ENCODE results near the gene SLC9A3.

SLC9A3 gene

DNA sequence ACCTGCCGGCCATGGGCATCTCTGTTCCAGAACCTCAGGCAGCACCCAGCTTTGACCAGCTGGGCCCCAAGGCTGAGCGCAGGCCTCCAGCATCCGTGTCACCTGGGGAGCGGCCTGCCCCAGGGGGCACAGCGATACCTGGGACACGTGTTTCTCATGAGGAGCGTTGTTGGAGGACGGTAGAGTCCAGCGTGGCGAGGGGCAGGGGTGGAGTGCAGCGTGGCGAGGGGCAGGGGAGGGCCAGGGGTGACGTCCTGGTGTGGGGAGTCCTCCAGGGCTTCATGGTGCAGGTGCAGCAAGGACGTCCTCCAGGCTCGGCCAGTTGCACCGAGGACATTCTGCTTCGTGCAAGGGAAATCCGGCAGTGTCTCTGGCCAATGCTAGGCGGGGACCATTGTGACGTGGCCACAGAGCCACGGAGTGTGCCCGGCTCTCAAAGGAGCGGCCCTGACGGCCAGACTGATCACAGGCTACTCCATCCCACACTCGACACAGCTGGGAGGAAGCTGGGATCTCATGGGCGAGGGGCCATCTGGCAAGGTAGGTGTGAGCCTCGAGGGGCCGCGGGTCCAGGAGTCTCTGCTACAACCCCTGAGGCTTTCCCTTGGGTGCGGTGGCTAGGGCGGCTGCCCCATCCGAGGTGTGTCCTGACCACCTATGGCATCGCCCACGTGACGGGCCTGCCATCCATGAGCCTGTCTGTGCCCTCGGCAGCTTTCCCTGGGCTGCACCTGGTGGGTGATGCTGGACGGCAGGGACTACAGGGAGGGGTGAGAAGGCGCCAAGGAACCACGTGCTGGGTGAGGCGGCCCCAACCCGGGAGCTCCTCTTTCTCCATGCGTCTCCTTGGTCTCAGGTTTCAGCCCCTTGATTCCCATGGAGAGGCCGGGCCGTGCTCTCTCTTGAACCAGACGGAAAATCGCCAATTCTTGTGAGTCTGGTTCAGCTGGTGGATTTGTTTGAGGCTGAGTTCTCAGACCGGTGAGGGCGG, 33.8 kb downstream of the SLC9A3 start:
- H3K79me2 ChIP-seq (ENCODE audit: insufficient read depth, low read length): no peaks in the 10 kb centered on the region

GRCh38 chr5:489689-490080, 34.6 kb downstream of the SLC9A3 start:
- TF ChIP-seq EZH2 (IDR thresholded peaks at IDR 0.05; ENCODE audit: borderline replicate concordance, low read length): no peak
- TF ChIP-seq, protein P1, sequence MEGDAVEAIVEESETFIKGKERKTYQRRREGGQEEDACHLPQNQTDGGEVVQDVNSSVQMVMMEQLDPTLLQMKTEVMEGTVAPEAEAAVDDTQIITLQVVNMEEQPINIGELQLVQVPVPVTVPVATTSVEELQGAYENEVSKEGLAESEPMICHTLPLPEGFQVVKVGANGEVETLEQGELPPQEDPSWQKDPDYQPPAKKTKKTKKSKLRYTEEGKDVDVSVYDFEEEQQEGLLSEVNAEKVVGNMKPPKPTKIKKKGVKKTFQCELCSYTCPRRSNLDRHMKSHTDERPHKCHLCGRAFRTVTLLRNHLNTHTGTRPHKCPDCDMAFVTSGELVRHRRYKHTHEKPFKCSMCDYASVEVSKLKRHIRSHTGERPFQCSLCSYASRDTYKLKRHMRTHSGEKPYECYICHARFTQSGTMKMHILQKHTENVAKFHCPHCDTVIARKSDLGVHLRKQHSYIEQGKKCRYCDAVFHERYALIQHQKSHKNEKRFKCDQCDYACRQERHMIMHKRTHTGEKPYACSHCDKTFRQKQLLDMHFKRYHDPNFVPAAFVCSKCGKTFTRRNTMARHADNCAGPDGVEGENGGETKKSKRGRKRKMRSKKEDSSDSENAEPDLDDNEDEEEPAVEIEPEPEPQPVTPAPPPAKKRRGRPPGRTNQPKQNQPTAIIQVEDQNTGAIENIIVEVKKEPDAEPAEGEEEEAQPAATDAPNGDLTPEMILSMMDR (IDR thresholded peaks at IDR 0.05; ENCODE audit: low read length): no peak
- H3K9me3 ChIP-seq (ENCODE audit: low read length): no peaks in the 10 kb centered on the region
- no peak overlapping the region for H3K27ac ChIP-seq (ENCODE audit: low read depth, low read length, poor library complexity, severe bottlenecking)
- no peak overlapping the region for H3K4me3 ChIP-seq (ENCODE audit: low read depth, low read length, poor library complexity, severe bottlenecking)
- H3K4me2 ChIP-seq (ENCODE audit: low read length): no peak overlapping the region
- no peaks in the 10 kb centered on the region for H3K36me3 ChIP-seq (ENCODE audit: insufficient read depth, low read length)
- no peaks in the 10 kb centered on the region for H3K4me1 ChIP-seq (ENCODE audit: insufficient read depth, low read length, severe bottlenecking)
- no peaks in the 10 kb centered on the region for H3K79me2 ChIP-seq (ENCODE audit: insufficient read depth, low read length)
- H3F3A ChIP-seq (ENCODE audit: insufficient read depth, low read length): no peaks in the 10 kb centered on the region
- H2AFZ ChIP-seq (ENCODE audit: low read length): no peak overlapping the region
- no peak overlapping the region for H3K9ac ChIP-seq (ENCODE audit: low read length)
- no peaks in the 10 kb centered on the region for H4K20me1 ChIP-seq (ENCODE audit: insufficient read depth, low read length)
- no peaks in the 10 kb centered on the region for H3K9me2 ChIP-seq (ENCODE audit: low read depth, low read length)
- H3K27me3 ChIP-seq (ENCODE audit: insufficient read depth, low read length): peaks cover 24% of the 10 kb centered on the region

More for the DNA sequence above, 33.8 kb downstream of the SLC9A3 start:
- peaks cover 18% of the 10 kb centered on the region; the same call in 1 of the 2 replicates for H3K27me3 ChIP-seq (ENCODE audit: insufficient read depth, low read length)
- no peaks in the 10 kb centered on the region for H4K20me1 ChIP-seq (ENCODE audit: insufficient read depth, low read length)
- no peaks in the 10 kb centered on the region for H3K36me3 ChIP-seq (ENCODE audit: insufficient read depth, low read length)
- H3K4me2 ChIP-seq (ENCODE audit: low read length): no peak overlapping the region
- no peaks in the 10 kb centered on the region for H3K9me3 ChIP-seq (ENCODE audit: low read length)
- H3K27ac ChIP-seq (ENCODE audit: low read depth, low read length, poor library complexity, severe bottlenecking): no peak overlapping the region
- no peaks in the 10 kb centered on the region for H3K9me2 ChIP-seq (ENCODE audit: low read depth, low read length)
- no peaks in the 10 kb centered on the region for H3F3A ChIP-seq (ENCODE audit: insufficient read depth, low read length)
- TF ChIP-seq EZH2 (IDR thresholded peaks at IDR 0.05; ENCODE audit: borderline replicate concordance, low read length): no peak
- TF ChIP-seq, protein P1 (IDR thresholded peaks at IDR 0.05; ENCODE audit: low read length): no peak
- no peak overlapping the region for H3K4me3 ChIP-seq (ENCODE audit: low read depth, low read length, poor library complexity, severe bottlenecking)
- H2AFZ ChIP-seq (ENCODE audit: low read length): no peak overlapping the region
- H3K9ac ChIP-seq (ENCODE audit: low read length): no peak overlapping the region
- H3K4me1 ChIP-seq (ENCODE audit: insufficient read depth, low read length, severe bottlenecking): no peaks in the 10 kb centered on the region

GRCh38 chr5:488744-489688, 35.2 kb downstream of the SLC9A3 start:
- Histone ChIP-seq H3K9me2 (ENCODE audit: low read depth, low read length) (no peaks in the 10 kb centered on the region), H2AFZ (ENCODE audit: low read length) (no peak overlapping the region), H3K36me3 (ENCODE audit: insufficient read depth, low read length) (no peaks in the 10 kb centered on the region), H3K27ac (ENCODE audit: low read depth, low read length, poor library complexity, severe bottlenecking) (no peak overlapping the region), H3K27me3 (ENCODE audit: insufficient read depth, low read length) (peaks cover 25% of the 10 kb centered on the region), H3K9ac (ENCODE audit: low read length) (no peak overlapping the region), H3K4me1 (ENCODE audit: insufficient read depth, low read length, severe bottlenecking) (no peaks in the 10 kb centered on the region), H3K9me3 (ENCODE audit: low read length) (no peaks in the 10 kb centered on the region), H3K79me2 (ENCODE audit: insufficient read depth, low read length) (no peaks in the 10 kb centered on the region), H3K4me3 (ENCODE audit: low read depth, low read length, poor library complexity, severe bottlenecking) (no peak overlapping the region), H3F3A (ENCODE audit: insufficient read depth, low read length) (no peaks in the 10 kb centered on the region), H4K20me1 (ENCODE audit: insufficient read depth, low read length) (no peaks in the 10 kb centered on the region), H3K4me2 (ENCODE audit: low read length) (no peak overlapping the region)
- TF ChIP-seq, protein P1 (IDR thresholded peaks at IDR 0.05; ENCODE audit: low read length): no peak
- no peak for TF ChIP-seq EZH2 (IDR thresholded peaks at IDR 0.05; ENCODE audit: borderline replicate concordance, low read length)
